Panc1 (cell line): Measurements from ENCODE around the gene RND1. TPM values are rescaled to one million over a fixed set of nuclear protein-coding genes. Genes with fewer than 3 reads are reported as not detected.

Experiments
- ATAC-seq: fragments of 200-7000 bp; cut with Tn5 transposase; 2 replicates; pipeline ENCODE4 v1.9.1; 2020; ENCODE audit warnings: mild to moderate bottlenecking, moderate library complexity
- BruUV-seq: library from RNA; stranded (reverse); fragments of 400-500 nt; replicated peaks from 2 replicates; lab custom pipeline; 2021; lab: Mats Ljungman, UMichigan
- CTCF ChIA-PET: fragments of 300-600 bp; sonication (Branson Sonifier 250); formaldehyde crosslinking; loops from one replicate; lab custom pipeline; 2022; ENCODE audit warnings: antibody characterized with exemption; lab: Charles Lee
- POLR2A ChIA-PET: fragments of 300-600 bp; sonication (Branson Sonifier 250); formaldehyde crosslinking; loops from one replicate; lab custom pipeline; 2022; ENCODE audit warnings: antibody characterized with exemption; lab: Charles Lee
- DNase-seq: peaks from one replicate; pipeline ENCODE4 v3.0.0-alpha.2; 2010; ENCODE audit warnings: low read depth, low spot score
- H3K27ac ChIP-seq: 2 replicates; pipeline ENCODE4 v1.5.1; 2011; ENCODE audit warnings: mild to moderate bottlenecking, low read length, inconsistent platforms
- H3K27me3 ChIP-seq: fragments of 200-500 bp; sonication (Bioruptor generic); 2 replicates; pipeline ENCODE4 v1.6.0; 2014; ENCODE audit warnings: low read length, inconsistent platforms; ENCODE audit not compliant: control insufficient read depth, insufficient read depth
- H3K36me3 ChIP-seq: fragments of 200-500 bp; sonication (Bioruptor generic); 2 replicates; pipeline ENCODE4 v1.5.1; 2014; ENCODE audit warnings: inconsistent platforms, mild to moderate bottlenecking, low read length, moderate library complexity; ENCODE audit not compliant: control insufficient read depth, insufficient read depth
- H3K4me1 ChIP-seq: 2 replicates; pipeline ENCODE4 v1.5.1; 2011; ENCODE audit warnings: inconsistent platforms, mild to moderate bottlenecking, low read length, moderate library complexity; ENCODE audit not compliant: control insufficient read depth, insufficient read depth
- H3K4me3 ChIP-seq, 2 experiments: 2 replicates each; pipeline ENCODE4 v1.5.1; 2011 to 2012; ENCODE audit warnings: low read depth in 2 of 2, low read length in 2 of 2, mild to moderate bottlenecking in 2 of 2, inconsistent platforms in 1 of 2, moderate library complexity in 1 of 2
- H3K9me3 ChIP-seq: fragments of 200-500 bp; sonication (Bioruptor generic); 2 replicates; pipeline ENCODE4 v1.5.1; 2014; ENCODE audit warnings: low read depth, mild to moderate bottlenecking, inconsistent platforms, low read length, moderate library complexity; ENCODE audit not compliant: control insufficient read depth, insufficient read depth
- POLR2AphosphoS5 ChIP-seq: IDR thresholded peaks from 2 replicates; pipeline ENCODE4 v1.6.1; 2012; ENCODE audit warnings: mild to moderate bottlenecking, low read depth, low read length, moderate library complexity
- SIN3A ChIP-seq: IDR thresholded peaks from 2 replicates; pipeline ENCODE4 v1.6.1; 2012; ENCODE audit warnings: low read depth, mild to moderate bottlenecking, low read length, moderate library complexity, borderline replicate concordance; ENCODE audit not compliant: insufficient read depth
- TCF7L2 ChIP-seq: IDR thresholded peaks from 2 replicates; pipeline ENCODE4 v1.6.1; 2011; ENCODE audit warnings: mild to moderate bottlenecking, low read depth, low read length, inconsistent platforms
- in situ Hi-C: cut with HindIII; loops from 2 replicates; pipeline ENCODE4 v1.10.0; 2016; ENCODE audit warnings: low sequenced_read_pairs, low pct_unique_long_range_greater_than_20kb
- intact Hi-C: fragments of 100-400 bp; cut with micrococcal nuclease; formaldehyde crosslinking; loops from one replicate; pipeline ENCODE4 v1.10.0; 2022; ENCODE audit not compliant: unreplicated experiment
- total RNA-seq: library from RNA; stranded (reverse); gene quantifications from one replicate; pipeline ENCODE4 v1.2.1, GENCODE V29; 2021; ENCODE audit not compliant: unreplicated experiment
- TF ChIP-seq, protein P1 (sequence below), 2 experiments: IDR thresholded peaks; 2 replicates each; pipeline ENCODE4 v1.6.1; 2011 to 2012; ENCODE audit warnings: low read depth in 2 of 2, control low read depth in 1 of 2, low read length in 1 of 2, mild to moderate bottlenecking in 1 of 2, moderate library complexity in 1 of 2; ENCODE audit not compliant: insufficient read depth in 1 of 2
- TF ChIP-seq, protein P2 (sequence below): fragments of 450-650 bp; IDR thresholded peaks from 2 replicates; pipeline ENCODE4 v1.5.1; 2017; ENCODE audit warnings: mild to moderate bottlenecking

Gene RND1
- total RNA-seq, 1 experiment from 2014 or later: 0.44 TPM

DNA sequence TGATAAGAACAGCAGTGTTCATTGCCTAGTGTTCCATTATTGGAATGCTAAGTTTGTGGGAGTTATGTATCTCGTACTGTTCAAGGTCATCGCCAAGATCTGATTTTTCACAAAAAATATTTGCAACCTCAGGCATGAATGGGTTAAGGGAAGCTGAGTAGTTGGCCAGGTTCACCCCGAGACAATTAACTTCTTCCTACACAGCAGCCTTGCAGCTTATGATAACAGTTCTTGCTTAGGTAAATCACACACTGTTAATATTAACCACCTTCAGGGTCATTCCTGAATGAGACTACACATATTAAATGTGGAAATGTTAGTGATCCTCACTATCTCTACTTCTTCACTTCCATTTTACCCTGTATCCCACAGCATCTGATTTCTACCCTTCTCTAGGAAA is 41.6 kb upstream of the RND1 start:
- H3K4me3 ChIP-seq: no peak overlapping the region
- in situ Hi-C loops (no loop called here), intact Hi-C loops (no loop called here)
- no TSS peak for BruUV-seq
- no peak overlapping the region for H3K27ac ChIP-seq
- H3K9me3 ChIP-seq: no peaks in the 10 kb centered on the region
- DNase-seq (no peak), ATAC-seq (no peak)
- TF ChIP-seq TCF7L2: no peak
- TF ChIP-seq, protein P1, sequence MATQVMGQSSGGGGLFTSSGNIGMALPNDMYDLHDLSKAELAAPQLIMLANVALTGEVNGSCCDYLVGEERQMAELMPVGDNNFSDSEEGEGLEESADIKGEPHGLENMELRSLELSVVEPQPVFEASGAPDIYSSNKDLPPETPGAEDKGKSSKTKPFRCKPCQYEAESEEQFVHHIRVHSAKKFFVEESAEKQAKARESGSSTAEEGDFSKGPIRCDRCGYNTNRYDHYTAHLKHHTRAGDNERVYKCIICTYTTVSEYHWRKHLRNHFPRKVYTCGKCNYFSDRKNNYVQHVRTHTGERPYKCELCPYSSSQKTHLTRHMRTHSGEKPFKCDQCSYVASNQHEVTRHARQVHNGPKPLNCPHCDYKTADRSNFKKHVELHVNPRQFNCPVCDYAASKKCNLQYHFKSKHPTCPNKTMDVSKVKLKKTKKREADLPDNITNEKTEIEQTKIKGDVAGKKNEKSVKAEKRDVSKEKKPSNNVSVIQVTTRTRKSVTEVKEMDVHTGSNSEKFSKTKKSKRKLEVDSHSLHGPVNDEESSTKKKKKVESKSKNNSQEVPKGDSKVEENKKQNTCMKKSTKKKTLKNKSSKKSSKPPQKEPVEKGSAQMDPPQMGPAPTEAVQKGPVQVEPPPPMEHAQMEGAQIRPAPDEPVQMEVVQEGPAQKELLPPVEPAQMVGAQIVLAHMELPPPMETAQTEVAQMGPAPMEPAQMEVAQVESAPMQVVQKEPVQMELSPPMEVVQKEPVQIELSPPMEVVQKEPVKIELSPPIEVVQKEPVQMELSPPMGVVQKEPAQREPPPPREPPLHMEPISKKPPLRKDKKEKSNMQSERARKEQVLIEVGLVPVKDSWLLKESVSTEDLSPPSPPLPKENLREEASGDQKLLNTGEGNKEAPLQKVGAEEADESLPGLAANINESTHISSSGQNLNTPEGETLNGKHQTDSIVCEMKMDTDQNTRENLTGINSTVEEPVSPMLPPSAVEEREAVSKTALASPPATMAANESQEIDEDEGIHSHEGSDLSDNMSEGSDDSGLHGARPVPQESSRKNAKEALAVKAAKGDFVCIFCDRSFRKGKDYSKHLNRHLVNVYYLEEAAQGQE (IDR thresholded peaks at IDR 0.05; ENCODE audit: insufficient read depth in 1 of 2, low read depth in 2 of 2, low read length in 1 of 2): no peak
- TF ChIP-seq, protein P2, sequence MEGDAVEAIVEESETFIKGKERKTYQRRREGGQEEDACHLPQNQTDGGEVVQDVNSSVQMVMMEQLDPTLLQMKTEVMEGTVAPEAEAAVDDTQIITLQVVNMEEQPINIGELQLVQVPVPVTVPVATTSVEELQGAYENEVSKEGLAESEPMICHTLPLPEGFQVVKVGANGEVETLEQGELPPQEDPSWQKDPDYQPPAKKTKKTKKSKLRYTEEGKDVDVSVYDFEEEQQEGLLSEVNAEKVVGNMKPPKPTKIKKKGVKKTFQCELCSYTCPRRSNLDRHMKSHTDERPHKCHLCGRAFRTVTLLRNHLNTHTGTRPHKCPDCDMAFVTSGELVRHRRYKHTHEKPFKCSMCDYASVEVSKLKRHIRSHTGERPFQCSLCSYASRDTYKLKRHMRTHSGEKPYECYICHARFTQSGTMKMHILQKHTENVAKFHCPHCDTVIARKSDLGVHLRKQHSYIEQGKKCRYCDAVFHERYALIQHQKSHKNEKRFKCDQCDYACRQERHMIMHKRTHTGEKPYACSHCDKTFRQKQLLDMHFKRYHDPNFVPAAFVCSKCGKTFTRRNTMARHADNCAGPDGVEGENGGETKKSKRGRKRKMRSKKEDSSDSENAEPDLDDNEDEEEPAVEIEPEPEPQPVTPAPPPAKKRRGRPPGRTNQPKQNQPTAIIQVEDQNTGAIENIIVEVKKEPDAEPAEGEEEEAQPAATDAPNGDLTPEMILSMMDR: no peak
- ChIA-PET POLR2A (no interaction called here), CTCF (no interaction called here)
- H3K36me3 ChIP-seq: no peaks in the 10 kb centered on the region
- H3K4me1 ChIP-seq: no peaks in the 10 kb centered on the region
- no peaks in the 10 kb centered on the region for H3K27me3 ChIP-seq

DNA sequence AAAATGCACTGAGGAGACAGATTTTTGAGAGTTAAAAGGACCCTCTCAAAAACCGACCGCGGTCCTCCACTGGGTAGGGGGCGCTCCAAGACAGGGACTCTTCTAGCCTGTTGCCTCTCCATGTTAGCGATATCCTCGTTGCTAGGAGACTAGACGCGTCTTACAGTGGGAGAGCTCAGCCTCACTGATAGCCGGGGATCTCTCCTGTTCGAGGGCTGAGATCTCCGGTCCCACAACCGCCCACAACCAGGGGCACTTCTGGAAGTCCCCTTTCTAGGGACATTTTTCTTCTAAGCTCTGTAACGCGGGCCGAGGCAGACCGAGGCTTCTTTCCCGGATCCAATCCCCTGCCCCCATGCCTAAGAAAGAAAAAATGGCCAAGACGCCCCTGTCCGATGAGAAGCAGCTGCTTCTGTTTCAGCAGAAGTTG is 38.3 kb upstream of the RND1 start:
- BruUV-seq: no TSS peak
- ATAC-seq (peak; percentile 92), DNase-seq (no peak)
- intact Hi-C loops: no loop called here
- Histone ChIP-seq H3K27me3 (no peaks in the 10 kb centered on the region), H3K9me3 (no peaks in the 10 kb centered on the region), H3K4me1 (no peaks in the 10 kb centered on the region), H3K36me3 (no peaks in the 10 kb centered on the region), H3K4me3 (peak overlapping the region; percentile 44 to 68), H3K27ac (no peak overlapping the region)
- in situ Hi-C loops: no loop called here
- TF ChIP-seq POLR2AphosphoS5 (no peak), TCF7L2 (no peak), SIN3A (peak; percentile 89)
- TF ChIP-seq, protein P2: peak; percentile 81
- TF ChIP-seq, protein P1 (IDR thresholded peaks at IDR 0.05; ENCODE audit: insufficient read depth in 1 of 2, low read depth in 2 of 2, low read length in 1 of 2): no peak
- ChIA-PET CTCF (interaction anchor here (0.6 to 1.1 kb wide), 2 partner anchors 13 to 19 kb away, joined by 4 to 5 read pairs; no protein-coding TSS in a partner anchor), POLR2A (no interaction called here)
